ENCODE data around the gene PCSK1. TPM values are rescaled to one million over a fixed set of nuclear protein-coding genes. Genes with fewer than 3 reads are reported as not detected.
A peak's percentile ranks its signal among the peaks of the same experiment; 100 is the strongest.

Gene PCSK1
- total and polyA plus RNA-seq, 2 experiments from 2014 or later, result not detected

- Histone ChIP-seq H3K4me1 (ENCODE audit: low read depth) (peaks cover 6% of the 10 kb centered on the region), H3K36me3 (no peaks in the 10 kb centered on the region), H3K27me3 (no peaks in the 10 kb centered on the region), H3K4me3 (no peak overlapping the region), H3K9me3 (ENCODE audit: low read depth) (no peaks in the 10 kb centered on the region), H3K27ac (no peak overlapping the region)
- TF ChIP-seq CTCF (IDR thresholded peaks at IDR 0.05; ENCODE audit: low read depth, low read length), result no peak
- no peak for DNase-seq (ENCODE audit: low read depth in 1 of 2, low spot score in 1 of 2)
Measured at GRCh38 chr5:96474073-96474472, 41.0 kb upstream of the PCSK1 start.

- DNase-seq (ENCODE audit: low read depth in 1 of 2, low spot score in 1 of 2), result no peak
- H3K27me3 ChIP-seq, result no peaks in the 10 kb centered on the region
- H3K4me3 ChIP-seq, result no peak overlapping the region
- H3K27ac ChIP-seq, result no peak overlapping the region
- H3K9me3 ChIP-seq (ENCODE audit: low read depth), result no peaks in the 10 kb centered on the region
- TF ChIP-seq CTCF (IDR thresholded peaks at IDR 0.05; ENCODE audit: low read depth, low read length), result no peak
- H3K36me3 ChIP-seq, result no peaks in the 10 kb centered on the region
- peaks cover 6% of the 10 kb centered on the region for H3K4me1 ChIP-seq (ENCODE audit: low read depth)
Measured at GRCh38 chr5:96473155-96473554, 40.1 kb upstream of the PCSK1 start.

- no peak overlapping the region for H3K4me3 ChIP-seq
- H3K27ac ChIP-seq, result no peak overlapping the region
- no peaks in the 10 kb centered on the region for H3K36me3 ChIP-seq
- no peak for TF ChIP-seq CTCF (IDR thresholded peaks at IDR 0.05; ENCODE audit: low read depth, low read length)
- peaks cover 6% of the 10 kb centered on the region for H3K4me1 ChIP-seq (ENCODE audit: low read depth)
- no peaks in the 10 kb centered on the region for H3K27me3 ChIP-seq
- peak in 1 of 2 donors; percentile 24 for DNase-seq (ENCODE audit: low read depth in 1 of 2, low spot score in 1 of 2)
- no peaks in the 10 kb centered on the region for H3K9me3 ChIP-seq (ENCODE audit: low read depth)
Measured at GRCh38 chr5:96470785-96471184, 37.7 kb upstream of the PCSK1 start.

GRCh38 chr5:96468956-96469355 lies 35.9 kb upstream of the PCSK1 start:
- Histone ChIP-seq H3K27ac (no peak overlapping the region), H3K4me3 (no peak overlapping the region), H3K4me1 (ENCODE audit: low read depth) (peaks cover 6% of the 10 kb centered on the region), H3K27me3 (no peaks in the 10 kb centered on the region), H3K36me3 (no peaks in the 10 kb centered on the region), H3K9me3 (ENCODE audit: low read depth) (no peaks in the 10 kb centered on the region)
- no peak for DNase-seq (ENCODE audit: low read depth in 1 of 2, low spot score in 1 of 2)
- no peak for TF ChIP-seq CTCF (IDR thresholded peaks at IDR 0.05; ENCODE audit: low read depth, low read length)

- H3K4me3 ChIP-seq, result no peak overlapping the region
- no peaks in the 10 kb centered on the region for H3K4me1 ChIP-seq (ENCODE audit: low read depth)
- no peak overlapping the region for H3K27ac ChIP-seq
- H3K36me3 ChIP-seq, result no peaks in the 10 kb centered on the region
- no peaks in the 10 kb centered on the region for H3K9me3 ChIP-seq (ENCODE audit: low read depth)
- DNase-seq (ENCODE audit: low read depth in 1 of 2, low spot score in 1 of 2), result peak in 1 of 2 donors; percentile 4
- TF ChIP-seq CTCF (IDR thresholded peaks at IDR 0.05; ENCODE audit: low read depth, low read length), result no peak
- H3K27me3 ChIP-seq, result no peaks in the 10 kb centered on the region
Measured at GRCh38 chr5:96463091-96463490, 30.0 kb upstream of the PCSK1 start.
